AG09309 (cell line): ENCODE results near the gene GARRE1.

Experiments
- DNase-seq: peaks from one replicate; pipeline ENCODE4 v3.0.0-alpha.2; 2010; ENCODE audit warnings: low read depth
- H3K4me3 ChIP-seq: 2 replicates; pipeline ENCODE4 v1.5.1; 2011; ENCODE audit warnings: mild to moderate bottlenecking, low read depth, low read length, moderate library complexity; ENCODE audit not compliant: control insufficient read depth
- TF ChIP-seq, protein P1 (sequence below): IDR thresholded peaks from 2 replicates; pipeline ENCODE4 v1.5.1; 2011; ENCODE audit warnings: mild to moderate bottlenecking, low read depth, low read length, inconsistent platforms; ENCODE audit not compliant: insufficient read depth, control insufficient read depth; ENCODE audit errors: missing control alignments

The GARRE1 gene

GRCh38 chr19:34225659-34226015 is 28.7 kb upstream of the GARRE1 start:
- no peak for DNase-seq
- TF ChIP-seq, protein P1, sequence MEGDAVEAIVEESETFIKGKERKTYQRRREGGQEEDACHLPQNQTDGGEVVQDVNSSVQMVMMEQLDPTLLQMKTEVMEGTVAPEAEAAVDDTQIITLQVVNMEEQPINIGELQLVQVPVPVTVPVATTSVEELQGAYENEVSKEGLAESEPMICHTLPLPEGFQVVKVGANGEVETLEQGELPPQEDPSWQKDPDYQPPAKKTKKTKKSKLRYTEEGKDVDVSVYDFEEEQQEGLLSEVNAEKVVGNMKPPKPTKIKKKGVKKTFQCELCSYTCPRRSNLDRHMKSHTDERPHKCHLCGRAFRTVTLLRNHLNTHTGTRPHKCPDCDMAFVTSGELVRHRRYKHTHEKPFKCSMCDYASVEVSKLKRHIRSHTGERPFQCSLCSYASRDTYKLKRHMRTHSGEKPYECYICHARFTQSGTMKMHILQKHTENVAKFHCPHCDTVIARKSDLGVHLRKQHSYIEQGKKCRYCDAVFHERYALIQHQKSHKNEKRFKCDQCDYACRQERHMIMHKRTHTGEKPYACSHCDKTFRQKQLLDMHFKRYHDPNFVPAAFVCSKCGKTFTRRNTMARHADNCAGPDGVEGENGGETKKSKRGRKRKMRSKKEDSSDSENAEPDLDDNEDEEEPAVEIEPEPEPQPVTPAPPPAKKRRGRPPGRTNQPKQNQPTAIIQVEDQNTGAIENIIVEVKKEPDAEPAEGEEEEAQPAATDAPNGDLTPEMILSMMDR: no peak
- H3K4me3 ChIP-seq: no peak overlapping the region

- TF ChIP-seq, protein P1: no peak
- DNase-seq: no peak
- H3K4me3 ChIP-seq: no peak overlapping the region
Measured at GRCh38 chr19:34226036-34226435, 28.3 kb upstream of the GARRE1 start.

GRCh38 chr19:34228347-34228746 is 26.0 kb upstream of the GARRE1 start:
- H3K4me3 ChIP-seq: no peak overlapping the region

GRCh38 chr19:34228762-34229161 is 25.6 kb upstream of the GARRE1 start:
- no peak for DNase-seq
- TF ChIP-seq, protein P1: no peak

More at GRCh38 chr19:34228347-34228746, 26.0 kb upstream of the GARRE1 start:
- no peak for DNase-seq
- TF ChIP-seq, protein P1: no peak

DNA sequence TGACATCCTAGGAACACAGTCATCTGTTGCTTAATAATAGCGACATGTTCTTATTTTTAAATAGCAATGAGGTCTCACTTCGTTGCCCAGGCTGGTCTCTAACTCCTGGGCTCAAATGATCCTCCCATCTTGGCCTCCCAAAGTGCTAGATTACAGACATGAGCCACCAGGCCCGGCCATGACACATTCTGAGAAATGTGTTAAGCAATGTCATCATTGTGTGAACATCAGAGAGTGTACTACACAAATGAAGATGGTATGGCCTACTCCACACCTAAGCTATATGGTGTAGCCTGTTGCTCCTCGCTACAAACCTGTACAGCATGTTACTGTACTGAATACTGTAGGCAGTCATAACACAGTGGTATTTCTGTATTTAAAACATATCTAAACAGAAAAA is 24.6 kb upstream of the GARRE1 start:
- no peak overlapping the region for H3K4me3 ChIP-seq
- TF ChIP-seq, protein P1: no peak
- DNase-seq: no peak

More at GRCh38 chr19:34228762-34229161, 25.6 kb upstream of the GARRE1 start:
- H3K4me3 ChIP-seq: no peak overlapping the region

- H3K4me3 ChIP-seq: no peak overlapping the region
- no peak for DNase-seq
- TF ChIP-seq, protein P1: no peak
Measured at GRCh38 chr19:34230820-34231219, 23.5 kb upstream of the GARRE1 start.

DNA sequence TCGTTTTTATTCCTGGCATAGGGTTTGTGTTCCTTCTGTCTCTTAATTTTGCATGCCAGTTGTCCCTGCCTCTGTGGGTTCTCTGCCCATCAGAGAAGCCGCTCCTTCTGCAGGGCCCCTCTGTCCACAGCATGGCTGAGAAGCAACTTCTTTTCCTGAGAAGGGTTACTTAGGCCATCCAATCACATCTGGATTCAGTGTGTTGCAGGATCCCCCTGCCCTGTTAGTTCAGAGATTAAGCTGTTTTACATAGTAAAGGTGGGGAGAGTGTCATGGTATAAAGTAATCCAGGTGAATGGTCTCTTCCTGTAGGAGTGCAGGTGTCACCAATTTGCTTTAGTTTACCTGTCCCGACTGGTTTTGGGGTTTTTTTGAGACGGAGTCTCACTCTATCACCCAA is 22.9 kb upstream of the GARRE1 start:
- DNase-seq: no peak
- TF ChIP-seq, protein P1: no peak
- H3K4me3 ChIP-seq: no peak overlapping the region
